GM18873 (cell line): Measurements from ENCODE around the gene ARMCX5.

Source experiments
- ATAC-seq: cut with Tn5 transposase; IDR thresholded peaks from one replicate; pipeline ENCODE4 v1.9.1; 2021; ENCODE audit warnings: mild to moderate bottlenecking, moderate library complexity, moderate number of reproducible peaks; ENCODE audit not compliant: unreplicated experiment, low FRiP score

The ARMCX5 gene

GRCh38 chrX:102599084-102599950 is at the start of gene ARMCX5:
Gene ARMCX5, plus strand, starts transcription at chrX:102599515. Its CDS starts 2,627 bp downstream, at chrX:102602142.
- ATAC-seq: peak; percentile 55

DNA sequence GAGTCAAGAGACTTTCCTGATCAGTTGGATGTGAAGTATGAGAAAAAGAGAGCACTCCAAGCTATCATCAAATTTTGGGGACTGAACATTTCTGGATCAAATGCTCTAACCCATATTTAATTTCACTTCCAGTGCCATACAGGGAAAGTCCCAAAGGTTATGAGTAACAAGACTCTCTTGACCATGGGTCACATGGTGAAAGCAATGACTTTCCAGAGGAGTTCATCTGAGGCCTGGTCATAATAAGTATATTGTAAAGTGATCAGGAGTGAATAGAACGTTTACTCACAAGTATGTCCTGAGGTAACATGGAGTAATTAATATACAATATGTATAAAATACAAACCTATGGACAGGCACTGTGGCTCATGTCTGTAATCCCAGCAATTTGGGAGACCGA is 40.7 kb upstream of the ARMCX5 start:
- ATAC-seq: no peak

DNA sequence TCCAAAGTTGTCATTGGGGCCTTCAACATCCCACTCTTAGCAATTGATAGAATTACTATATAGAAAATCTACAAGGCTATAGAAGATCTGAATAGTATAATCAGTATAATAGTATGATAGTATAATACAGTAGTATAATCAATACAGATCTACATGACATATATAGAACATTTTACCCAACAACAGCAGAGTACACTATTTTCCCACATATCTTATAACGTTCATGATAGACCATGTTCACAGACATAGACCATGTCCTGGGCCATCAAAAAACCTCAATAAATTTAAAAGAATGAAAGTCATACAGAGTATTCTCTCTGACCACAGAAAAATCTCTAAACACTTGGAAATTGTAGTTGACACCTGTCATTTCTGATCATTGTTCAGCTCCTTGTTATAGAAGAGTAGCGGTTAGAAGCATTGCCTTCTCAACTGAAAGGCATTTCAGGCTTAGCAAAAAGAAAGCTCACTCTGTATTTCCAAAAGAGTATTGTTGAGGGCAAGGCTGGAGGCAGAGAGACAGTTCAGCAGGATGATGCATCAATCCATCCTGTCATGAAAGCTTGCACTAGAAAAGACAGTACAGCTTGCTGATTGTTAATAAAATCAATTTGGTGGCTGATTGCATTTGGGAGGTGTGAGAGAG is 38.8 kb upstream of the ARMCX5 start:
- ATAC-seq: no peak

DNA sequence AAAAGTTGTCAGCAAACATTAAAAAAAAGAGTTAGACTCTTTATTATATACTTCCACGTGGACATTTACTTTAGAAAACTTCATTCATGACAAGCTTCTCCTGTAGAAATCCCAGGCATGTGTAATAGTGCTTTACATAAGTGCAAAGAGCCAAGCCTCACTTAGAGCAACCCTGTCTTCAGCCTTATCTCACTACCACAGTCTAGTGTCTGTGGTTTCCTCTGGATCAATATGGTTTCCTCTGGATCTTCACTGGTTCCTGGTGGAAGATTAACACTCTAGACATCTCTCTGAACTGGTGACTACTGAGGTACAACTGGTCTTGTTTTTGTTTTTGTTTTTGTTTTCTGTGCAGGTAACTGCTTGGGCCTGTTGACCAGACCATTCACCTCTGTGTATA is 18.4 kb upstream of the ARMCX5 start:
- ATAC-seq: no peak

DNA sequence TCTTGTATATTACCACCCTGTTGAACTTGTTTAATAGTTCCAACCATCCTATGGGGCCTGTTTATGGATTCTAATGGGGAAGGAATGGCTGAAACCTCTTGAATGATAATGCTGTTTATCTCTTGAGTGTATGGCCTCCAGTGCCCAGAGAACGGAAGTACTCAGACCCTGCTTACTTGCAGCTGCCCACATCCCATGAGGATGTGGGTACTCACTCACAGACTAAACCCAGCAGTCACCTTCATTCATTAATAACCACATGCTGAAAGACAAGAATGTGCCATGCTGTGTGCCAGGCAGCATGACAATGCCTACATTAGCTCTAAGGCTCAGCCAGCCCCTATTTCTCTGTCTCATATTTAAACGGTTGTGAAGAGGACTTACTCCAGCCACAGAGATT is 5.9 kb upstream of the ARMCX5 start:
- ATAC-seq: no peak

- ATAC-seq: no peak
Measured at GRCh38 chrX:102599951-102600579, 750 bp downstream of the ARMCX5 start.

DNA sequence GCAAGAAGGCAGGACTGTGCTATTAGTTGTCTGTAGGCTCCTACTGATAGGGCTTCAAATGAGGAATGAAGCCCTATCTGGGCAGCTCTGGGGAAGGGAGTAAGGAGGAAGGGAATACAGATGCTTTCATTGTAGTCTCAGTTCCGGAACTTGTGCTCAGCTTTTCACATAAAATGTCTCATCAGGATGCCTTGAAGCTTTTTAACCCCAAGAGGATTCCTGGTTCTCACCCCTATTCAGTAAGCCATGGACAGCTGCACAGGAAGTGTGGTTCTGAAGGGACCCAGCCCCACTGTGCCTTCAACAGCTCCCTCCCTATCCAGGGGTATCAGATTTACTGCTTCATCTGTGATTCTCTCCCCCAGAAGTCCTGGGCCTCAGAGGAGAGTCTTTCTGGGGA is 5.0 kb downstream of the ARMCX5 start:
- no peak for ATAC-seq

DNA sequence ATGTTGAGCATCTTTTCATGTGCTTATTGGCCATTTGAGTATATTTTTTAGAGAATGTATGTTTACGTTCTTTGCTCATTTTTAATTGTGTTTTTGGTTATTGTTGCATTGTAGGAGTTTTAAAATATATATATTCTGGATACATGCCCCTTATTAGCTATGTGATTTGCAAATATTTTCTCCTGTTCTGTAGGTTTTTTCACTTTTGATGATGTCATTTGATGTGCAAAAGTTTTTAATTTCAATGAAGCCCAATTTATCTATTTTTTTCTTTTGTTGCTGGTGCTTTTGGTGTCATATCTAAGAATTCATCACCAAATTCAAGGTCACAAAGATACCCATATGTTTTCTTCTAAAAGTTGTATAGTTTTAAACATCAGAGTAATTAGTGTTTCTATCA is 6.8 kb downstream of the ARMCX5 start:
- no peak for ATAC-seq

DNA sequence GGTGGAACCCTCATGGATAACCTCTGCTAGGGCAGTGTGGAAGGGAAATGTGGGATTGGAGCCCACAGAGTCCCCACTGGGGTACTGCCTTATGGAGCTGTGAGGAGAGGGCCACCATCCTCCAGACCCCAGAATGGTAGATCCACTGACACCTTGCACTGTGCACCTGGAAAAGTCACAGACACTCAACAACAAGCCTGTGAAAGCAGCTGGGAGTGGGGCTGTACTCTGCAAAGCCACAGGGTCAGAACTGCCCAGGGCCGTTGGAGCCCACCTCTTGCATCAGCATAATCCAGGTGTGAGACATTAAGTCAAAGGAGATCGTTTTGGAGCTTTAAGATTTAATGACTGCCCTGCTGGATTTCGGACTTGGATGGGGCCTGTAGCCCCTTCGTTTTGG is 11.6 kb downstream of the ARMCX5 start:
- no peak for ATAC-seq

GRCh38 chrX:102624105-102624504 is 24.8 kb downstream of the ARMCX5 start:
- ATAC-seq: no peak

- ATAC-seq: no peak
Measured at GRCh38 chrX:102627640-102628039, 28.3 kb downstream of the ARMCX5 start.

DNA sequence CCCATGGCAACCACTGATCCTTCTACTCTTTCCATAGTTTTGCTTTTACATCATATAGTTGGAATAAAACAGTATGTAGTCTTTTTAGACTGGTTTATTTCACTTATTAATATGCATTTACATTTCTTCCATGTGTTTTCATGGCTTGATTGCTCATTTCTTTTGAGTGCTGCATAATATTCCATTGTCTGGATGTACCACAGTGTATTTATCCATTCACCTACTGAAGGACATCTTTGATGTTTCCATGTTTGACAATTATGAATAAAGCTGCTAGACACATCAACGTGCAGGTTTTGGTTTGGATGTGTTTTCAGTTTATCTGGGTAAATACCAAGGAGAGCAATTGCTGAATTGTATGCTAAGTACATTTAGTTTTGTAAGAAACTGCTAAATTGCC is 38.2 kb downstream of the ARMCX5 start:
- no peak for ATAC-seq

DNA sequence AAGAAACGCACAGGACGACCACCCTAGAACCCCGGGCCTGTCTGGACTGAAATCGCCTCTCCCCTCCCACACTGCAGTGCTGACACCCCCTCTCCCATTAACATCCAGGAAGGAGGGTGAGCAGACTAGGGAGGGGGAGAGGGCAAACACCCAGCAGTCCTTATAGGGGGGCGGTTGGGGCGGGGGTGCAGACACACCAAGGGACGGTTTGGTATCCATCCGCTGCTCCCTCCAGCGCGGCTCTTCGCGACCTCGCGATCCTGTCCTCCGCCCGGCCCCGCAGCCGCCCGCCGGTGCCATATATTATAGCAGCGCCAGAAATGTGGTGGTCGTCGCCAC is 51.6 kb downstream of the ARMCX5 start:
- no peak for ATAC-seq

GRCh38 chrX:102651242-102652011 is 52.1 kb downstream of the ARMCX5 start, which contains the start of gene GPRASP1:
Gene GPRASP1, plus strand, starts transcription at chrX:102651483. Its CDS starts 2,431 bp downstream, at chrX:102653914.
- ATAC-seq: no peak

DNA sequence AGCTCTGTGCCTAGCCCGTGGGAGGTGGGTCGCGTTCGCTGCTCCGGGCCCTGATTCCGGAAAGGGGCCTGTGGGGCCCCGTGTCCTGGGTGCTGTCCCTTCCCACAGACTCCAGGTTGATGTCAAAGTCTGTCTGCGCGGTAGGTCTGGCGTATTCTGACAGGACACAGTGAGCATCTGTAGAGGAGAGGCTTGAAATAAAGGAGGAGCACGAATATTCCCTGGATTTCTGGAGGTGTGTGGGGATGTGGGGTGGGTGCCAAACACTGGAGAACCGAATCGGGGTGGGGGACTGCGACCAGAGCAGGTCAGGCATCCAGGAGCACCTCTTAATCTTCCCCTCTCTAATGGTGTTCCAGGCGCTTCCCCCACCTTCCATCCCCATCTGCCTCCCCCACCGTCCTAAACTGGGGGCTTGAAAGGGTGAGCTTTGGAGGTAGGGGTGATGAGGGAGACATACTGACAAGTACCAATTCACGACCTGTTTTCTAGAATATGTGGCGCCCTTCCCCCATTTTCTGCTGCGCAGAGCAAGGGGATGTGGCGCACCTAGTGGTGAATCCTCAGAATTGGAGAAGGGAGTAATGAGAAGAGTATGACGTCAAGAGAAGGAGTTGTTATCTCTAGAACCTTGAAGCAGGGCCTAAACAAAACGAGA is 52.8 kb downstream of the ARMCX5 start:
- ATAC-seq: peak; percentile 75
